ENCODE measurements around the gene NUP214. TPM values are rescaled to one million over a fixed set of nuclear protein-coding genes. Genes with fewer than 3 reads are reported as not detected.

Gene NUP214
- total RNA-seq, 1 experiment from 2014 or later: 35.5 TPM

DNA sequence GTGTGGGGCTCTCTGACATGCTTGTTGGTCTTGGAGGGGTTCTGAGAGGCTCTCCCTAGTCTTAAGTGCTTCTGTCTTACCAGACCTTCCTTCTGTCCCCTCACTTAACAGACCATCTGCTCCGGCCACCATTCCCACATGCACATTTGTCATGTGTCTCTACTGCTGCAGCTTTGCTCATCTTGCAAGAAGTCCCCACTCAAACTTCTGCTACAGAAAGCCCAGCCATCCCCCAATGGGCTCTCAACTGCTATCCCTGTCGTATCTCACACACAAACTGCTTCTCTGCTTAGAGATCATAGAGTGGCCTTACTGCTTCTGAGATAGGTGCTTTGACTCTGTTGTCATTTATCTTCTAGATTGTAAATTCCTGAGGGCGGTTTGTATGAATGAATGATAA lies 69.4 kb downstream of the NUP214 start:
- ChIA-PET RAD21 (ENCODE audit: low non-redundant PET in 1 of 2, low total read pairs in 2 of 2, uncharacterized antibody in 2 of 2, unreplicated experiment in 2 of 2) (no interaction called here), POLR2A (no interaction called here)

More for the DNA sequence above, 69.4 kb downstream of the NUP214 start:
- no peaks in the 10 kb centered on the region for H4K20me1 ChIP-seq (ENCODE audit: insufficient read depth)
- no peaks in the 10 kb centered on the region for H3K9me2 ChIP-seq (ENCODE audit: insufficient read depth)
- no peak overlapping the region for H3K4me2 ChIP-seq (ENCODE audit: low read length)
- H3K4me3 ChIP-seq (replicated peaks in 1 of 2; ENCODE audit: low read depth in 1 of 2, low read length in 2 of 2): no peak overlapping the region
- intact Hi-C loops (cut with micrococcal nuclease): no loop called here
- H3K79me2 ChIP-seq (ENCODE audit: insufficient read depth, low read length): no peaks in the 10 kb centered on the region; the same call in 1 of the 2 replicates
- H3K36me3 ChIP-seq (ENCODE audit: control insufficient read depth in 1 of 2, insufficient read depth in 2 of 2, low read length in 2 of 2): peaks cover 53 to 54% of the 10 kb centered on the region in 2 experiments
- H3K4me1 ChIP-seq (ENCODE audit: control insufficient read depth in 1 of 2, insufficient read depth in 2 of 2, low read length in 2 of 2): no peaks in the 10 kb centered on the region
- no TSS peak for BruUV-seq (replicated peaks)
- TF ChIP-seq YY1 (IDR thresholded peaks at IDR 0.05; ENCODE audit: extremely low read depth, insufficient replicate concordance, low read depth, low read length): no peak
- no peak for TF ChIP-seq EZH2phosphoT487 (IDR thresholded peaks at IDR 0.05; ENCODE audit: borderline replicate concordance)
- TF ChIP-seq, protein P1, sequence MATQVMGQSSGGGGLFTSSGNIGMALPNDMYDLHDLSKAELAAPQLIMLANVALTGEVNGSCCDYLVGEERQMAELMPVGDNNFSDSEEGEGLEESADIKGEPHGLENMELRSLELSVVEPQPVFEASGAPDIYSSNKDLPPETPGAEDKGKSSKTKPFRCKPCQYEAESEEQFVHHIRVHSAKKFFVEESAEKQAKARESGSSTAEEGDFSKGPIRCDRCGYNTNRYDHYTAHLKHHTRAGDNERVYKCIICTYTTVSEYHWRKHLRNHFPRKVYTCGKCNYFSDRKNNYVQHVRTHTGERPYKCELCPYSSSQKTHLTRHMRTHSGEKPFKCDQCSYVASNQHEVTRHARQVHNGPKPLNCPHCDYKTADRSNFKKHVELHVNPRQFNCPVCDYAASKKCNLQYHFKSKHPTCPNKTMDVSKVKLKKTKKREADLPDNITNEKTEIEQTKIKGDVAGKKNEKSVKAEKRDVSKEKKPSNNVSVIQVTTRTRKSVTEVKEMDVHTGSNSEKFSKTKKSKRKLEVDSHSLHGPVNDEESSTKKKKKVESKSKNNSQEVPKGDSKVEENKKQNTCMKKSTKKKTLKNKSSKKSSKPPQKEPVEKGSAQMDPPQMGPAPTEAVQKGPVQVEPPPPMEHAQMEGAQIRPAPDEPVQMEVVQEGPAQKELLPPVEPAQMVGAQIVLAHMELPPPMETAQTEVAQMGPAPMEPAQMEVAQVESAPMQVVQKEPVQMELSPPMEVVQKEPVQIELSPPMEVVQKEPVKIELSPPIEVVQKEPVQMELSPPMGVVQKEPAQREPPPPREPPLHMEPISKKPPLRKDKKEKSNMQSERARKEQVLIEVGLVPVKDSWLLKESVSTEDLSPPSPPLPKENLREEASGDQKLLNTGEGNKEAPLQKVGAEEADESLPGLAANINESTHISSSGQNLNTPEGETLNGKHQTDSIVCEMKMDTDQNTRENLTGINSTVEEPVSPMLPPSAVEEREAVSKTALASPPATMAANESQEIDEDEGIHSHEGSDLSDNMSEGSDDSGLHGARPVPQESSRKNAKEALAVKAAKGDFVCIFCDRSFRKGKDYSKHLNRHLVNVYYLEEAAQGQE (IDR thresholded peaks at IDR 0.05; ENCODE audit: low read depth): no peak
- TF ChIP-seq, protein P2, sequence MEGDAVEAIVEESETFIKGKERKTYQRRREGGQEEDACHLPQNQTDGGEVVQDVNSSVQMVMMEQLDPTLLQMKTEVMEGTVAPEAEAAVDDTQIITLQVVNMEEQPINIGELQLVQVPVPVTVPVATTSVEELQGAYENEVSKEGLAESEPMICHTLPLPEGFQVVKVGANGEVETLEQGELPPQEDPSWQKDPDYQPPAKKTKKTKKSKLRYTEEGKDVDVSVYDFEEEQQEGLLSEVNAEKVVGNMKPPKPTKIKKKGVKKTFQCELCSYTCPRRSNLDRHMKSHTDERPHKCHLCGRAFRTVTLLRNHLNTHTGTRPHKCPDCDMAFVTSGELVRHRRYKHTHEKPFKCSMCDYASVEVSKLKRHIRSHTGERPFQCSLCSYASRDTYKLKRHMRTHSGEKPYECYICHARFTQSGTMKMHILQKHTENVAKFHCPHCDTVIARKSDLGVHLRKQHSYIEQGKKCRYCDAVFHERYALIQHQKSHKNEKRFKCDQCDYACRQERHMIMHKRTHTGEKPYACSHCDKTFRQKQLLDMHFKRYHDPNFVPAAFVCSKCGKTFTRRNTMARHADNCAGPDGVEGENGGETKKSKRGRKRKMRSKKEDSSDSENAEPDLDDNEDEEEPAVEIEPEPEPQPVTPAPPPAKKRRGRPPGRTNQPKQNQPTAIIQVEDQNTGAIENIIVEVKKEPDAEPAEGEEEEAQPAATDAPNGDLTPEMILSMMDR (IDR thresholded peaks at IDR 0.05 in 2 of 3, conservative IDR thresholded peaks at IDR 0.05 in 1 of 3; ENCODE audit: borderline replicate concordance in 1 of 3, insufficient read depth in 1 of 3, low read depth in 2 of 3, low read length in 2 of 3): no peak
- TF ChIP-seq ZNF274 (IDR thresholded peaks at IDR 0.05; ENCODE audit: low read depth, low read length): no peak
- no peak for TF ChIP-seq CEBPB (IDR thresholded peaks at IDR 0.05; ENCODE audit: low read depth)
- TF ChIP-seq POLR2A (IDR thresholded peaks at IDR 0.05; ENCODE audit: borderline replicate concordance, extremely low read depth, insufficient read depth, insufficient read length): no peak
- TF ChIP-seq, protein P3, sequence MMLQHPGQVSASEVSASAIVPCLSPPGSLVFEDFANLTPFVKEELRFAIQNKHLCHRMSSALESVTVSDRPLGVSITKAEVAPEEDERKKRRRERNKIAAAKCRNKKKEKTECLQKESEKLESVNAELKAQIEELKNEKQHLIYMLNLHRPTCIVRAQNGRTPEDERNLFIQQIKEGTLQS (IDR thresholded peaks at IDR 0.05): no peak
- TF ChIP-seq RAD21 (IDR thresholded peaks at IDR 0.05; ENCODE audit: low read depth): no peak
- no peak for TF ChIP-seq TCF7L2 (IDR thresholded peaks at IDR 0.05; ENCODE audit: borderline replicate concordance, extremely low read depth, insufficient read depth, insufficient read length)
- TF ChIP-seq SP1 (IDR thresholded peaks at IDR 0.05; ENCODE audit: low read depth): no peak
- TF ChIP-seq POLR2AphosphoS5 (IDR thresholded peaks at IDR 0.05; ENCODE audit: low read depth, low read length): no peak
- no peak for TF ChIP-seq EZH2 (IDR thresholded peaks at IDR 0.05)
- TF ChIP-seq, protein P4, sequence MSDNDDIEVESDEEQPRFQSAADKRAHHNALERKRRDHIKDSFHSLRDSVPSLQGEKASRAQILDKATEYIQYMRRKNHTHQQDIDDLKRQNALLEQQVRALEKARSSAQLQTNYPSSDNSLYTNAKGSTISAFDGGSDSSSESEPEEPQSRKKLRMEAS (IDR thresholded peaks at IDR 0.05): no peak
- H3K27ac ChIP-seq (ENCODE audit: low read depth, low read length): no peak overlapping the region
- H3K27me3 ChIP-seq (ENCODE audit: insufficient read depth, low read length): no peaks in the 10 kb centered on the region
- DNase-seq (ENCODE audit: low read depth, low spot score) (no peak), ATAC-seq (no peak)
- no peak overlapping the region for H3K9ac ChIP-seq (ENCODE audit: low read length)
- no peak overlapping the region for H2AFZ ChIP-seq (ENCODE audit: low read depth, low read length, poor library complexity, severe bottlenecking)
- CTCF ChIA-PET: no interaction called here
- H3K9me3 ChIP-seq (ENCODE audit: control insufficient read depth in 1 of 2, insufficient read depth in 1 of 2, low read depth in 1 of 2, low read length in 2 of 2): no peaks in the 10 kb centered on the region
